CD4-positive, alpha-beta T cell treated with Interleukin-1 beta for 1 hour (primary cell): Measurements from ENCODE around the gene ZNF579.
A peak's percentile ranks its signal among the peaks of the same experiment; 100 is the strongest.
"Not testable (repeated sequence)": the region's sequence is repeated elsewhere in the genome, so short reads cannot be mapped to it uniquely, and the experiment has no call there.

Experiments
- DNase-seq, 2 donors: peaks; one replicate each; pipeline ENCODE4 v3.0.0-alpha.2; 2020 to 2022

Gene ZNF579

GRCh38 chr19:55592391-55593090, 11.9 kb upstream of the ZNF579 start:
- no peak for DNase-seq

GRCh38 chr19:55591555-55591954, 10.9 kb upstream of the ZNF579 start:
- DNase-seq: no peak

- no peak for DNase-seq
Measured at GRCh38 chr19:55590617-55591016, 10.0 kb upstream of the ZNF579 start.

- no peak for DNase-seq
Measured at GRCh38 chr19:55590109-55590508, 9.5 kb upstream of the ZNF579 start.

- DNase-seq: no peak
Measured at GRCh38 chr19:55588738-55589137, 8.1 kb upstream of the ZNF579 start.

GRCh38 chr19:55586976-55587668, 6.5 kb upstream of the ZNF579 start:
- peak; percentile 94 for DNase-seq

- DNase-seq: peak; percentile 38 to 52
Measured at GRCh38 chr19:55585658-55586339, 5.2 kb upstream of the ZNF579 start.

GRCh38 chr19:55584871-55585270, 4.2 kb upstream of the ZNF579 start:
- DNase-seq: no peak

GRCh38 chr19:55583897-55584296, 3.2 kb upstream of the ZNF579 start:
- not testable (repeated sequence) for DNase-seq

GRCh38 chr19:55582284-55582683, 1.6 kb upstream of the ZNF579 start:
- not testable (repeated sequence) for DNase-seq

- no peak for DNase-seq
Measured at GRCh38 chr19:55581823-55582223, 1.2 kb upstream of the ZNF579 start.

GRCh38 chr19:55581145-55581822, 636 bp upstream of the ZNF579 start:
- peak in 1 of 2 donors; percentile 26 for DNase-seq

GRCh38 chr19:55579766-55580621, 654 bp downstream of the ZNF579 start:
- no peak for DNase-seq

- DNase-seq: no peak
Measured at GRCh38 chr19:55578761-55579747, 1.6 kb downstream of the ZNF579 start.

- DNase-seq: no peak
Measured at GRCh38 chr19:55578031-55578760, 2.5 kb downstream of the ZNF579 start.

GRCh38 chr19:55576746-55577145, 3.9 kb downstream of the ZNF579 start:
- no peak for DNase-seq

- not testable (repeated sequence) for DNase-seq
Measured at GRCh38 chr19:55573929-55574328, 6.7 kb downstream of the ZNF579 start.

- not testable (repeated sequence) for DNase-seq
Measured at GRCh38 chr19:55569477-55569876, 11.2 kb downstream of the ZNF579 start.

- DNase-seq: no peak
Measured at GRCh38 chr19:55567708-55568328, 12.8 kb downstream of the ZNF579 start.

- DNase-seq: no peak
Measured at GRCh38 chr19:55566823-55567222, 13.8 kb downstream of the ZNF579 start.
